ENCODE results near the gene ADTRP. TPM values are rescaled to one million over a fixed set of nuclear protein-coding genes. Genes with fewer than 3 reads are reported as not detected.
"Not testable (repeated sequence)": the region's sequence is repeated elsewhere in the genome, so short reads cannot be mapped to it uniquely, and the experiment has no call there.

Gene ADTRP
- polyA plus RNA-seq, 1 donor (not counting 4 experiments of a cell fraction or from before 2014, with no cell fraction given) = 16.7 TPM

DNA sequence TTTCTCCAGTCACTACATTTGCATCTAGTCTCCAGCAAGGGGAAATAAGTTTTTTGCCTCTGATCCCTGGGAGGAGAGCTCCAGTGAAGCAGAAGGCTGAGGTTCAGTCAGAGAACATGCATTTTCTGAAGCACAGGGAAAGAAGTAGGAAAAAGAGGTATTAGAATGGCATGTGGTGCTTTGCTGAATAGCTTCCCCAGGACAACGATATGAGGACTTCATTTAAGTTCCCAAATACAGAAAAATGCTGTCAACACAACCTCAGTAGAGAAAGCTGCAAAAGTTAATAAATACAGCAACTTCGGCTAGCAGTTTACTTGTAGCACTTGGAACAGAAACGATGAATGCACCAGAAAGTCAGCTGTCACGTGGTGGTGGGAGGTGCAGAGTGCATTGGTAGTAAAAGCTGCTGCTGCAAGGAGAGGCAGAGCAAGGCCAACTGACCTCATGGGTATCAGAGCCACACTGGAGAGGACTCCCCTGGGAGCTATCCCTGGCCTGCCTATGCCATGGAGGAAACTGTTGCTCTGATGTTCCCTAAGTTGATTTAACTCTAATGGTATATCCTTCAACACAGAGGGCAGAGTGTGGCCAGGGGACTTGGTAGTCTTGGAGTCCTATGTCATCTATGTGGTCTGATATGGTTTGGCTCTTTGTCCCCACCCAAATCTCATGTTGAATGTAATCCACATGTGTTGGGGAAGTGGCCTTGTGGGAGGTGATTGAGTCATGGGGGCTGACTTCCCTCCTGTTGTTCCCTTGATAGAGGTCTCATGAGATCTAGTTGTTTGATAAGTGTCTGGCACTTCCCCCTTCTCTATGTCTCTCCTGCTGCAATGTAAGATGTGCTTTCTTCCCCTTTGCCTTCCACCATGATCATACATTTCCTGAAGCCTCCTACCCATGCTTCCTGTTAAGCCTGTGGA lies 85.9 kb downstream of the ADTRP start:
- dilution Hi-C loops (cut with MboI; ENCODE audit: extremely low pct_ligation_motif_present, low sequenced_read_pairs) = no loop called here
- DNase-seq (ENCODE audit: low read depth, low spot score) (no peak), FAIRE-seq (no peak)
- no peaks in the 10 kb centered on the region for H3K36me3 ChIP-seq (ENCODE audit: control insufficient read depth in 2 of 2, extremely low read depth in 1 of 2, insufficient read depth in 2 of 2, low read length in 2 of 2)
- no peak overlapping the region for H2AFZ ChIP-seq (ENCODE audit: control insufficient read depth, low read length)
- H3K4me2 ChIP-seq (ENCODE audit: control insufficient read depth, extremely low read depth, insufficient read depth, low read depth, low read length) = no peak overlapping the region
- H3K4me1 ChIP-seq (ENCODE audit: control insufficient read depth, extremely low read depth, insufficient read depth, low read length) = no peaks in the 10 kb centered on the region
- H3K79me2 ChIP-seq (ENCODE audit: control insufficient read depth, insufficient read depth, low read length) = no peaks in the 10 kb centered on the region
- no peaks in the 10 kb centered on the region for H4K20me1 ChIP-seq (ENCODE audit: control insufficient read depth, extremely low read depth, insufficient read depth, low read length)
- no peaks in the 10 kb centered on the region for H3K9me1 ChIP-seq (ENCODE audit: control insufficient read depth, extremely low read depth, insufficient read depth, low read length)
- H3K27ac ChIP-seq (ENCODE audit: control insufficient read depth, insufficient read depth, low read length) = no peak overlapping the region
- no peaks in the 10 kb centered on the region for H3K27me3 ChIP-seq (ENCODE audit: control insufficient read depth, extremely low read depth, insufficient read depth, low read length)
- TF ChIP-seq EZH2 (IDR thresholded peaks at IDR 0.05; ENCODE audit: low read length) = no peak
- TF ChIP-seq, protein P1, sequence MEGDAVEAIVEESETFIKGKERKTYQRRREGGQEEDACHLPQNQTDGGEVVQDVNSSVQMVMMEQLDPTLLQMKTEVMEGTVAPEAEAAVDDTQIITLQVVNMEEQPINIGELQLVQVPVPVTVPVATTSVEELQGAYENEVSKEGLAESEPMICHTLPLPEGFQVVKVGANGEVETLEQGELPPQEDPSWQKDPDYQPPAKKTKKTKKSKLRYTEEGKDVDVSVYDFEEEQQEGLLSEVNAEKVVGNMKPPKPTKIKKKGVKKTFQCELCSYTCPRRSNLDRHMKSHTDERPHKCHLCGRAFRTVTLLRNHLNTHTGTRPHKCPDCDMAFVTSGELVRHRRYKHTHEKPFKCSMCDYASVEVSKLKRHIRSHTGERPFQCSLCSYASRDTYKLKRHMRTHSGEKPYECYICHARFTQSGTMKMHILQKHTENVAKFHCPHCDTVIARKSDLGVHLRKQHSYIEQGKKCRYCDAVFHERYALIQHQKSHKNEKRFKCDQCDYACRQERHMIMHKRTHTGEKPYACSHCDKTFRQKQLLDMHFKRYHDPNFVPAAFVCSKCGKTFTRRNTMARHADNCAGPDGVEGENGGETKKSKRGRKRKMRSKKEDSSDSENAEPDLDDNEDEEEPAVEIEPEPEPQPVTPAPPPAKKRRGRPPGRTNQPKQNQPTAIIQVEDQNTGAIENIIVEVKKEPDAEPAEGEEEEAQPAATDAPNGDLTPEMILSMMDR (optimal IDR thresholded peaks at IDR 0.05 in 1 of 3, IDR thresholded peaks at IDR 0.05 in 1 of 3, conservative IDR thresholded peaks at IDR 0.05 in 1 of 3; ENCODE audit: extremely low read depth in 1 of 3, insufficient read depth in 2 of 3, low read length in 3 of 3) = no peak
- no peak overlapping the region for H3K9ac ChIP-seq (ENCODE audit: control insufficient read depth, extremely low read depth, insufficient read depth, low read length)
- no peaks in the 10 kb centered on the region for H3K9me3 ChIP-seq (ENCODE audit: control insufficient read depth, low read depth, low read length)
- no peak overlapping the region for H3K4me3 ChIP-seq (ENCODE audit: control insufficient read depth in 2 of 3, extremely low read depth in 1 of 3, insufficient read depth in 2 of 3, low read depth in 1 of 3, low read length in 3 of 3)

DNA sequence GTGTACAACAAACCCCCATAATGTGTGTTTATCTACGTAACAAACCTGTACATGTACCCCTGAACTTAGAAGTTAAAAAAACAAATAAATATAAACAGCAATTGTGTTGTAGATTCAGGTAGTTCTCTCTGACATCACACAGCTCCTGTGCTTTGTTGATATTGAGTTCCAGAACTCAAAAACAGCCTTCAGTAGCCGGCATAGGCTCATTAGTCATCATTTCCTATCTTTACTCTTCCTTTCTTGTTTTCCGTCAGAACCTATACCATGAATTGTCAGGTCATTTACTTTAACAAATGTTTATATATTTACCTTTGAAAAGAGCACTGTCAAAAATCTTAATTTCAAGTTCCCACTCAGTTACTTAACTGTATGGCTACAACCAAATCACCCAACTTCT lies 88.8 kb downstream of the ADTRP start:
- Histone ChIP-seq H3K4me1 (ENCODE audit: control insufficient read depth, extremely low read depth, insufficient read depth, low read length) (peaks cover 17% of the 10 kb centered on the region), H3K4me3 (ENCODE audit: control insufficient read depth in 2 of 3, extremely low read depth in 1 of 3, insufficient read depth in 2 of 3, low read depth in 1 of 3, low read length in 3 of 3) (no peak overlapping the region), H4K20me1 (ENCODE audit: control insufficient read depth, extremely low read depth, insufficient read depth, low read length) (no peaks in the 10 kb centered on the region), H3K4me2 (ENCODE audit: control insufficient read depth, extremely low read depth, insufficient read depth, low read depth, low read length) (no peak overlapping the region), H3K79me2 (ENCODE audit: control insufficient read depth, insufficient read depth, low read length) (no peaks in the 10 kb centered on the region), H2AFZ (ENCODE audit: control insufficient read depth, low read length) (no peak overlapping the region), H3K27ac (ENCODE audit: control insufficient read depth, insufficient read depth, low read length) (no peak overlapping the region), H3K27me3 (ENCODE audit: control insufficient read depth, extremely low read depth, insufficient read depth, low read length) (no peaks in the 10 kb centered on the region), H3K9ac (ENCODE audit: control insufficient read depth, extremely low read depth, insufficient read depth, low read length) (no peak overlapping the region), H3K9me3 (ENCODE audit: control insufficient read depth, low read depth, low read length) (no peaks in the 10 kb centered on the region), H3K9me1 (ENCODE audit: control insufficient read depth, extremely low read depth, insufficient read depth, low read length) (no peaks in the 10 kb centered on the region), H3K36me3 (ENCODE audit: control insufficient read depth in 2 of 2, extremely low read depth in 1 of 2, insufficient read depth in 2 of 2, low read length in 2 of 2) (no peaks in the 10 kb centered on the region)
- dilution Hi-C loops (cut with MboI; ENCODE audit: extremely low pct_ligation_motif_present, low sequenced_read_pairs) = no loop called here
- DNase-seq (ENCODE audit: low read depth, low spot score) (no peak), FAIRE-seq (no peak)
- TF ChIP-seq, protein P1 (optimal IDR thresholded peaks at IDR 0.05 in 1 of 3, IDR thresholded peaks at IDR 0.05 in 1 of 3, conservative IDR thresholded peaks at IDR 0.05 in 1 of 3; ENCODE audit: extremely low read depth in 1 of 3, insufficient read depth in 2 of 3, low read length in 3 of 3) = no peak
- no peak for TF ChIP-seq EZH2 (IDR thresholded peaks at IDR 0.05; ENCODE audit: low read length)

DNA sequence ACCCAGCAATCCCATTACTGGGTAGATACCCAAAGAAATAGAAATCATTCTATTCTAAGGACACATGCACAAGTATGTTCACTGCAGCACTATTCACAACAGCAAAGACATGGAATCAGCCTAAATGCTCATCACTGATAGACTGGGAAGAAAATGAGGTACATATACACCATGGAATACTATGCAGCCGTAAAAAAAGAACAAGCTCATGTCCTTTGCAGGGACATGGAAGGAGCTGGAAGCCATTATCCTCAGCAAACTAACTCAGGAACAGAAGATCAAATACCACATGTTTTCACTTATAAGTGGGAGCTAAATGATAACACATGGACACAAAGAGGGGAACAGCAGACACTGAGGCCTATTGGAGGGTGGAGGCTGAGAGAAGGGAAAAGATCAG lies 89.2 kb downstream of the ADTRP start:
- H4K20me1 ChIP-seq (ENCODE audit: control insufficient read depth, extremely low read depth, insufficient read depth, low read length); H3K4me2 ChIP-seq (ENCODE audit: control insufficient read depth, extremely low read depth, insufficient read depth, low read depth, low read length); H3K9me3 ChIP-seq (ENCODE audit: control insufficient read depth, low read depth, low read length); dilution Hi-C loops (cut with MboI; ENCODE audit: extremely low pct_ligation_motif_present, low sequenced_read_pairs); FAIRE-seq; H3K9me1 ChIP-seq (ENCODE audit: control insufficient read depth, extremely low read depth, insufficient read depth, low read length); H3K79me2 ChIP-seq (ENCODE audit: control insufficient read depth, insufficient read depth, low read length); H2AFZ ChIP-seq (ENCODE audit: control insufficient read depth, low read length); H3K27me3 ChIP-seq (ENCODE audit: control insufficient read depth, extremely low read depth, insufficient read depth, low read length); DNase-seq (ENCODE audit: low read depth, low spot score); H3K9ac ChIP-seq (ENCODE audit: control insufficient read depth, extremely low read depth, insufficient read depth, low read length); H3K36me3 ChIP-seq (ENCODE audit: control insufficient read depth in 2 of 2, extremely low read depth in 1 of 2, insufficient read depth in 2 of 2, low read length in 2 of 2); H3K4me3 ChIP-seq (ENCODE audit: control insufficient read depth in 2 of 3, extremely low read depth in 1 of 3, insufficient read depth in 2 of 3, low read depth in 1 of 3, low read length in 3 of 3); H3K27ac ChIP-seq (ENCODE audit: control insufficient read depth, insufficient read depth, low read length): not testable (repeated sequence)
- H3K4me1 ChIP-seq (ENCODE audit: control insufficient read depth, extremely low read depth, insufficient read depth, low read length) = peaks cover 19% of the 10 kb centered on the region
